GM12878 (cell line): ENCODE data around the gene SRC. TPM values are rescaled to one million over a fixed set of nuclear protein-coding genes. Genes with fewer than 3 reads are reported as not detected.

Experiments used
- ATAC-seq: fragments of 200-7000 bp; cut with Tn5 transposase; 3 replicates; pipeline ENCODE4 v1.9.1; 2020; ENCODE audit warnings: mild to moderate bottlenecking, moderate library complexity
- BruUV-seq: library from RNA; stranded (reverse); fragments of 400-500 nt; replicated peaks from 2 replicates; lab custom pipeline; 2021; lab: Mats Ljungman, UMichigan
- CTCF ChIA-PET: fragments of 300-600 bp; sonication (Branson Sonifier 250); formaldehyde crosslinking; extraction: SDS; loops from one replicate; lab custom pipeline; 2021; ENCODE audit warnings: inconsistent platforms; lab: Yijun Ruan, JAX
- POLR2A ChIA-PET: fragments of 350-600 bp; formaldehyde crosslinking; extraction: SDS; loops from one replicate; lab custom pipeline; 2021; ENCODE audit warnings: inconsistent platforms; lab: Charles Lee
- RAD21 ChIA-PET: fragments of 300-600 bp; sonication (Branson Sonifier 250); formaldehyde crosslinking; loops from one replicate; lab custom pipeline; 2023; ENCODE audit warnings: antibody characterized with exemption; ENCODE audit not compliant: unreplicated experiment; lab: Charles Lee
- SMC1A ChIA-PET: fragments of 300-600 bp; sonication (Branson Sonifier 250); formaldehyde crosslinking; loops from one replicate; lab custom pipeline; 2023; ENCODE audit not compliant: unreplicated experiment, uncharacterized antibody; lab: Charles Lee
- DNase-seq: peaks from one replicate; pipeline ENCODE4 v3.0.0-alpha.2; 2011; ENCODE audit warnings: low read depth, low spot score
- FAIRE-seq: peaks from 3 replicates; lab custom pipeline; 2011; peaks lifted over from hg19 to GRCh38; lab: Jason Lieb, UNC
- H2AFZ ChIP-seq: 2 replicates; pipeline ENCODE4 v1.6.0; 2011; ENCODE audit warnings: low read depth, low read length, control low read depth; ENCODE audit not compliant: control insufficient read depth
- H3K27ac ChIP-seq: 2 replicates; pipeline ENCODE4 v1.5.1; 2011; ENCODE audit warnings: control low read depth; ENCODE audit not compliant: control insufficient read depth, insufficient read depth
- H3K27me3 ChIP-seq, 2 experiments: replicated peaks in 1 of 2; 2 replicates each; pipeline versions ENCODE4 v1.6.0 to v1.6.1; 2011; ENCODE audit warnings: low read length in 1 of 2; ENCODE audit not compliant: control insufficient read depth in 2 of 2, insufficient read depth in 2 of 2
- H3K36me3 ChIP-seq, 2 experiments: 2 replicates each; pipeline ENCODE4 v1.5.1; 2011; ENCODE audit warnings: low read length in 1 of 2; ENCODE audit not compliant: control insufficient read depth in 2 of 2, insufficient read depth in 2 of 2
- H3K4me1 ChIP-seq: 2 replicates; pipeline ENCODE4 v1.6.1; 2011; ENCODE audit warnings: mild to moderate bottlenecking, low read length, moderate library complexity, mixed read lengths; ENCODE audit not compliant: control insufficient read depth, insufficient read depth
- H3K4me2 ChIP-seq: 2 replicates; pipeline ENCODE4 v1.6.0; 2011; ENCODE audit warnings: control low read depth; ENCODE audit not compliant: control insufficient read depth, insufficient read depth
- H3K4me3 ChIP-seq: fragments of 200-600 bp; sonication (generic); 2 replicates; pipeline ENCODE4 v1.5.1; 2016
- H3K79me2 ChIP-seq: 2 replicates; pipeline ENCODE4 v1.6.0; 2011; ENCODE audit warnings: low read length; ENCODE audit not compliant: control insufficient read depth, insufficient read depth
- H3K9ac ChIP-seq: 2 replicates; pipeline ENCODE4 v1.8.0; 2011; ENCODE audit warnings: low read length, control low read depth, mixed read lengths; ENCODE audit not compliant: control insufficient read depth, insufficient read depth
- H3K9me3 ChIP-seq: replicated peaks from 3 replicates; pipeline ENCODE4 v1.5.1; 2011; ENCODE audit warnings: mild to moderate bottlenecking, low read length; ENCODE audit not compliant: control insufficient read depth, insufficient read depth
- H4K20me1 ChIP-seq: 2 replicates; pipeline ENCODE4 v1.6.0; 2011; ENCODE audit not compliant: control insufficient read depth, insufficient read depth
- CBX3 ChIP-seq: fragments of 200-600 bp; sonication (generic); IDR thresholded peaks from 2 replicates; pipeline ENCODE4 v1.6.1; 2016; ENCODE audit warnings: low read depth, borderline replicate concordance
- CHD2 ChIP-seq: IDR thresholded peaks from 2 replicates; pipeline ENCODE4 v1.6.1; 2011; ENCODE audit warnings: low read depth, low read length, improper control_type of control experiment, borderline replicate concordance
- ETV6 ChIP-seq, 2 experiments: fragments of 450-650 bp in 1 of 2; IDR thresholded peaks in 1 of 2; conservative IDR thresholded peaks in 1 of 2; 2 replicates each; pipeline ENCODE4 v1.6.1; 2014; ENCODE audit warnings: antibody characterized with exemption in 1 of 2, borderline replicate concordance in 1 of 2, low read depth in 1 of 2, mild to moderate bottlenecking in 1 of 2, moderate library complexity in 1 of 2
- FOXM1 ChIP-seq: IDR thresholded peaks from 2 replicates; pipeline ENCODE4 v1.6.1; 2012; ENCODE audit warnings: low read depth, mild to moderate bottlenecking, inconsistent platforms, low read length, moderate library complexity
- NFXL1 ChIP-seq: fragments of 450-650 bp; IDR thresholded peaks from 2 replicates; pipeline ENCODE4 v1.6.1; 2017; ENCODE audit warnings: antibody characterized with exemption, mild to moderate bottlenecking, borderline replicate concordance
- NFYB ChIP-seq: IDR thresholded peaks from 2 replicates; pipeline ENCODE4 v1.6.1; 2011; ENCODE audit warnings: low read depth, mild to moderate bottlenecking, low read length, improper control_type of control experiment, moderate library complexity; ENCODE audit not compliant: insufficient read depth
- POLR2A ChIP-seq: IDR thresholded peaks from 2 replicates; pipeline ENCODE4 v1.6.1; 2011; ENCODE audit warnings: low read depth, mild to moderate bottlenecking, low read length
- SMAD1 ChIP-seq: fragments of 450-650 bp; IDR thresholded peaks from 2 replicates; pipeline ENCODE4 v1.6.1; 2018; ENCODE audit warnings: mild to moderate bottlenecking, low read depth; ENCODE audit not compliant: partially characterized antibody
- SRF ChIP-seq, 2 experiments: IDR thresholded peaks; 2 replicates each; pipeline ENCODE4 v1.6.1; 2011; ENCODE audit warnings: low read depth in 2 of 2, low read length in 2 of 2, mild to moderate bottlenecking in 1 of 2, moderate library complexity in 1 of 2
- SUZ12 ChIP-seq: fragments of 200-600 bp; sonication (generic); IDR thresholded peaks from one replicate; pipeline ENCODE4 v1.6.1; 2018; ENCODE audit warnings: antibody characterized with exemption, mild to moderate bottlenecking; ENCODE audit not compliant: unreplicated experiment
- TBL1XR1 ChIP-seq: IDR thresholded peaks from 2 replicates; pipeline ENCODE4 v1.6.1; 2012; ENCODE audit warnings: low read depth, low read length, improper control_type of control experiment
- YBX1 ChIP-seq: fragments of 450-650 bp; IDR thresholded peaks from 2 replicates; pipeline ENCODE4 v1.6.1; 2016; ENCODE audit warnings: antibody characterized with exemption
- ZBTB4 ChIP-seq: fragments of 450-650 bp; formaldehyde crosslinking; IDR thresholded peaks from 2 replicates; pipeline ENCODE4 v1.4.0; 2022; ENCODE audit warnings: mild to moderate bottlenecking, moderate library complexity
- WGBS: methylation state at CpG from one replicate; pipeline ENCODE4 v1.1.6; 2016; ENCODE audit warnings: low lambda C conversion rate; ENCODE audit not compliant: insufficient replicate concordance, insufficient coverage; ENCODE audit errors: missing lambda C conversion rate; 5-methylcytosine and 5-hydroxymethylcytosine counted together
- in situ Hi-C: fragments of 300-500 bp; cut with MboI; formaldehyde crosslinking; loops from 9 replicates; pipeline ENCODE4 v1.14.3; 2018; ENCODE audit warnings: mixed read lengths
- intact Hi-C: fragments of 100-400 bp; cut with micrococcal nuclease; formaldehyde crosslinking; loops from one replicate; pipeline ENCODE4 v1.14.2; 2022; ENCODE audit not compliant: unreplicated experiment
- polyA plus RNA-seq, 11 experiments: library from polyadenylated mRNA; depleted of rRNA in 4 of 11; unstranded in 6 of 11; stranded (reverse) in 5 of 11; fragments of >200 nt; fragmentation: Nextera tagmentation in 4 of 11; fragmentation: Illumina TruSeq in 1 of 11; extraction: Ambion mirVana in 4 of 11; extraction: Trizol in 1 of 11; gene quantifications; 1 replicate in 1 of 11; 2 replicates in 10 of 11; pipeline versions ENCODE4 v1.2.1 to v1.2.3, GENCODE V29; 2011 to 2016; ENCODE audit warnings: inconsistent platforms in 2 of 11, missing spikeins in 2 of 11, low read depth in 1 of 11
- total RNA-seq, 4 experiments: library from RNA; depleted of rRNA in 3 of 4; stranded (reverse); fragments of >200 nt in 3 of 4; fragmentation: Illumina TruSeq in 1 of 4; extraction: Trizol in 1 of 4; gene quantifications; 2 replicates each; pipeline versions ENCODE4 v1.2.1 to v1.2.3, GENCODE V29; 2013 to 2021

SRC gene
- total and polyA plus RNA-seq, 10 of the 15 experiments (the other 5 are each of a cell fraction or from before 2014, with no cell fraction given): 0.60 to 71.3 (median 27.2) TPM

- H3K27me3 ChIP-seq: peaks cover 0 to 3% of the 10 kb centered on the region in 2 experiments; a peak in 2 of 4 replicates
- ChIA-PET SMC1A (no interaction called here), CTCF (no interaction called here), POLR2A (no interaction called here), RAD21 (no interaction called here)
- no peaks in the 10 kb centered on the region for H3K4me1 ChIP-seq
- no peak overlapping the region for H3K27ac ChIP-seq
- FAIRE-seq (no peak), DNase-seq (no peak), ATAC-seq (no peak)
- no peak overlapping the region for H3K4me3 ChIP-seq
- intact Hi-C loops: no loop called here
- H3K9me3 ChIP-seq: no peaks in the 10 kb centered on the region
- TF ChIP-seq NFXL1: peak; percentile 74; the same call in 1 of the 2 replicates
- no peak for TF ChIP-seq SUZ12
- H3K36me3 ChIP-seq: no peaks in the 10 kb centered on the region
- H4K20me1 ChIP-seq: no peaks in the 10 kb centered on the region
- H3K79me2 ChIP-seq: no peaks in the 10 kb centered on the region
- H3K4me2 ChIP-seq: no peak overlapping the region
- BruUV-seq: no TSS peak
- H3K9ac ChIP-seq: no peak overlapping the region
- H2AFZ ChIP-seq: no peak overlapping the region
- in situ Hi-C loops: no loop called here
- 37% methylated on average over 8 of the region's 8 CpGs for WGBS
Measured at GRCh38 chr20:37437676-37438075, 91.7 kb downstream of the SRC start.

- ChIA-PET POLR2A (no interaction called here), SMC1A (no interaction called here), CTCF (no interaction called here), RAD21 (no interaction called here)
- intact Hi-C loops (no loop called here), in situ Hi-C loops (no loop called here)
- ATAC-seq: peak; percentile 33; the same call in 2 of the 3 replicates
- FAIRE-seq: peak; percentile 52
- Histone ChIP-seq H3K36me3 (no peaks in the 10 kb centered on the region), H3K9me3 (no peaks in the 10 kb centered on the region), H3K4me3 (no peak overlapping the region), H3K9ac (no peak overlapping the region), H3K4me1 (no peaks in the 10 kb centered on the region), H3K27me3 (no peaks in the 10 kb centered on the region; a peak in 2 of 4 replicates), H4K20me1 (no peaks in the 10 kb centered on the region), H3K27ac (no peak overlapping the region), H2AFZ (no peak overlapping the region), H3K79me2 (no peaks in the 10 kb centered on the region), H3K4me2 (no peak overlapping the region)
- no TSS peak for BruUV-seq
- DNase-seq: no peak
- WGBS: 36% methylated on average over 24 of the region's 25 CpGs
- TF ChIP-seq SMAD1: no peak
- TF ChIP-seq NFYB: no peak
- TF ChIP-seq ZBTB4 (CRISPR knock-in tag): no peak
- no peak for TF ChIP-seq SRF (IDR thresholded peaks at IDR 0.05; ENCODE audit: low read depth in 2 of 2, low read length in 2 of 2)
- no peak for TF ChIP-seq SUZ12
- no peak for TF ChIP-seq CHD2
- no peak for TF ChIP-seq YBX1
- no peak for TF ChIP-seq TBL1XR1
- TF ChIP-seq POLR2A: no peak
- TF ChIP-seq FOXM1: no peak
- no peak for TF ChIP-seq ETV6 (conservative IDR thresholded peaks at IDR 0.05 in 1 of 2, IDR thresholded peaks at IDR 0.05 in 1 of 2; ENCODE audit: borderline replicate concordance in 1 of 2, low read depth in 1 of 2)
- TF ChIP-seq CBX3: no peak
Measured at GRCh38 chr20:37438464-37439222, 92.7 kb downstream of the SRC start.
